ENCODE data around the gene SYCP3.
"Not testable (repeated sequence)": the region's sequence is repeated elsewhere in the genome, so short reads cannot be mapped to it uniquely, and the experiment has no call there.

The SYCP3 gene

DNA sequence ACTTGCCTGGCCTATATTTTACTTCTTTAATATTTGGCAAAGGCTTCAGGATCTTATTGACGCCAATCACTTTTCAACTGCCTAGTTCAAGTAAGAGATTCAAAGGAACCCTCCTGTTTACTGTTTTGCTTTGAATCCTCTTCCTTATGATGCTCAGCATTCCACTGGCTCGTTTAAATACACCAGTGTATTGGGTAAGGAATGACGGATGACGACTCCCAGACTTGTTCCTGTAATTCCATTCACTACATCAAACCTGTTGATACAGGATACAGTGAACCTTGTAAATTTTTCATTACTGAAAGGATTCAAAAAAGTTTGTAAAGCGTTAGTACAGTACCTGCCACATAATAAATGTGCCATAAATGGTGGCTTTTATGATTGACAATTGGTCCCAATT lies 1.7 kb upstream of the SYCP3 start:
- no peak overlapping the region for H3K4me3 ChIP-seq (ENCODE audit: low read depth, low read length)
- H3K4me1 ChIP-seq (ENCODE audit: control insufficient read depth, insufficient read depth, low read length), result no peaks in the 10 kb centered on the region
- H3K27me3 ChIP-seq (ENCODE audit: control insufficient read depth, insufficient read depth, low read length), result no peaks in the 10 kb centered on the region
- H3K36me3 ChIP-seq (ENCODE audit: control insufficient read depth, insufficient read depth, low read length), result peaks cover 16% of the 10 kb centered on the region
- no peaks in the 10 kb centered on the region for H3K9me3 ChIP-seq (ENCODE audit: control insufficient read depth, insufficient read depth, low read depth, low read length)
- no peak overlapping the region for H3K27ac ChIP-seq (ENCODE audit: low read depth, low read length)
- no peak overlapping the region for H3K9ac ChIP-seq (ENCODE audit: low read length)

DNA sequence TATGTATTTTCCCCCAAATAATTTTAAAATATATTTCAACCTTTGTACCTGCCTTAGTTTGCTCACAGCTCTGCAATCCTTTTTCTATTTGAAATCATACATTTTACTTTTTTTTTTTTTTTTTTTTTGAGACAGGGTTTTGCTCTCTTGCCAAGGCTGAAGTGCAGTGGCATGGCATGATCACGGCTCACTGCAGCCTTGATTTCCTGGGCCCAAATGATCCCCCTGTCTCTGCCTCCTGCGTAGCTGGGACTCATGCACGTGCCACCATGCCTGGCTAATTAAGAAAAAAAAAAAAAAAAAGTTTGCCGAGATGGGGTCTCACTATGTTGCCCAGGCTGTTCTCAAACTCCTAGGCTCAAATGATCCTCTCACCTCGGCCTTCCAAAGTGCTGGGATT lies 1.3 kb upstream of the SYCP3 start:
- Histone ChIP-seq H3K9ac (ENCODE audit: low read length) (no peak overlapping the region), H3K27ac (ENCODE audit: low read depth, low read length) (no peak overlapping the region), H3K27me3 (ENCODE audit: control insufficient read depth, insufficient read depth, low read length) (no peaks in the 10 kb centered on the region), H3K4me3 (ENCODE audit: low read depth, low read length) (no peak overlapping the region), H3K9me3 (ENCODE audit: control insufficient read depth, insufficient read depth, low read depth, low read length) (no peaks in the 10 kb centered on the region), H3K4me1 (ENCODE audit: control insufficient read depth, insufficient read depth, low read length) (no peaks in the 10 kb centered on the region), H3K36me3 (ENCODE audit: control insufficient read depth, insufficient read depth, low read length) (peaks cover 13% of the 10 kb centered on the region)

- no peaks in the 10 kb centered on the region for H3K27me3 ChIP-seq (ENCODE audit: control insufficient read depth, insufficient read depth, low read length)
- H3K9ac ChIP-seq (ENCODE audit: low read length), result no peak overlapping the region
- no peak overlapping the region for H3K27ac ChIP-seq (ENCODE audit: low read depth, low read length)
- no peaks in the 10 kb centered on the region for H3K4me1 ChIP-seq (ENCODE audit: control insufficient read depth, insufficient read depth, low read length)
- H3K9me3 ChIP-seq (ENCODE audit: control insufficient read depth, insufficient read depth, low read depth, low read length), result no peaks in the 10 kb centered on the region
- no peaks in the 10 kb centered on the region for H3K36me3 ChIP-seq (ENCODE audit: control insufficient read depth, insufficient read depth, low read length)
- no peak overlapping the region for H3K4me3 ChIP-seq (ENCODE audit: low read depth, low read length)
Measured at GRCh38 chr12:101737476-101737875, 1.8 kb downstream of the SYCP3 start.

DNA sequence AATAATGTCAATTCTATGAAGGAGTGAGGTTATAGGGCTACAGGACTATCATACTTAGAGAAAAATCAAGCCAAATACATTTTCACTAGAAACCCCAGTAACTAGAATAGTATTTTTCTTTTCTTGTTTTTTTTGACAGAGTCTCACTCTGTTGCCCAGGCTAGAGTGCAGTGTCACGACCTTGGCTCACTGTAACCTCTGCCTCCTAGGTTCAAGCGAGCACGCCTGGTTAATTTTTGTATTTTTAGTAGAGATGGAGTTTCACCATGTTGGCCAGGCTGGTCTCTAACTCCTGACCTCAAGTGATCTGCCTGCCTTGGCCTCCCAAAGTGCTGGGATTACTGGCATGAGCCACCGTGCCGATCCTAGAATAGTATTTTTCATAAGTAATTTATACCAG lies 4.8 kb downstream of the SYCP3 start:
- not testable (repeated sequence) for H3K9me3 ChIP-seq (ENCODE audit: control insufficient read depth, insufficient read depth, low read depth, low read length); H3K36me3 ChIP-seq (ENCODE audit: control insufficient read depth, insufficient read depth, low read length); H3K9ac ChIP-seq (ENCODE audit: low read length); H3K27ac ChIP-seq (ENCODE audit: low read depth, low read length); H3K4me3 ChIP-seq (ENCODE audit: low read depth, low read length); H3K4me1 ChIP-seq (ENCODE audit: control insufficient read depth, insufficient read depth, low read length); H3K27me3 ChIP-seq (ENCODE audit: control insufficient read depth, insufficient read depth, low read length)

DNA sequence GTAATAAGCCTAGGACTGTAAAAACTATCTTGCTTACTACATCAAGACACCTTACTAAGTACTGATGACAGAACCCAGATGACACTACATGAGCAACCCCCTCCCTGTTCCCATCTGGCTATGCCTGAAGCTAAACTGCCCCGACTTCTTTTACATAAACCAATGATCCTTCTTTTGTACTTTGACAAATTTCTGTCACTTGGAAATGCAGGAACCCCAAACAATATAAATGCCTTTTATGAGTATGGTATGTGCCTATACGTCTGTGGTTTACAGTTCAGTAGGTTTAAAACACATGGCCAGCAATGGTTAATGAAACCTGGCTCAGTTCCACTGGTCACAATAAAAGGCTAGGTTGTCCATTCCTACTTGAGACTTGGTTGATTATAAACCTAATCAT lies 6.1 kb downstream of the SYCP3 start:
- H3K9me3 ChIP-seq (ENCODE audit: control insufficient read depth, insufficient read depth, low read depth, low read length), result no peaks in the 10 kb centered on the region
- H3K27me3 ChIP-seq (ENCODE audit: control insufficient read depth, insufficient read depth, low read length), result no peaks in the 10 kb centered on the region
- no peaks in the 10 kb centered on the region for H3K36me3 ChIP-seq (ENCODE audit: control insufficient read depth, insufficient read depth, low read length)
- H3K27ac ChIP-seq (ENCODE audit: low read depth, low read length), result no peak overlapping the region
- H3K4me3 ChIP-seq (ENCODE audit: low read depth, low read length), result no peak overlapping the region
- H3K9ac ChIP-seq (ENCODE audit: low read length), result no peak overlapping the region
- H3K4me1 ChIP-seq (ENCODE audit: control insufficient read depth, insufficient read depth, low read length), result no peaks in the 10 kb centered on the region

- H3K9me3 ChIP-seq (ENCODE audit: control insufficient read depth, insufficient read depth, low read depth, low read length), result no peaks in the 10 kb centered on the region
- no peaks in the 10 kb centered on the region for H3K27me3 ChIP-seq (ENCODE audit: control insufficient read depth, insufficient read depth, low read length)
- no peak overlapping the region for H3K4me3 ChIP-seq (ENCODE audit: low read depth, low read length)
- no peaks in the 10 kb centered on the region for H3K4me1 ChIP-seq (ENCODE audit: control insufficient read depth, insufficient read depth, low read length)
- H3K27ac ChIP-seq (ENCODE audit: low read depth, low read length), result no peak overlapping the region
- H3K36me3 ChIP-seq (ENCODE audit: control insufficient read depth, insufficient read depth, low read length), result no peaks in the 10 kb centered on the region
- no peak overlapping the region for H3K9ac ChIP-seq (ENCODE audit: low read length)
Measured at GRCh38 chr12:101732318-101732717, 6.9 kb downstream of the SYCP3 start.

GRCh38 chr12:101729842-101730241 lies 9.4 kb downstream of the SYCP3 start:
- H3K27me3 ChIP-seq (ENCODE audit: control insufficient read depth, insufficient read depth, low read length), result no peaks in the 10 kb centered on the region
- H3K9me3 ChIP-seq (ENCODE audit: control insufficient read depth, insufficient read depth, low read depth, low read length), result no peaks in the 10 kb centered on the region
- no peaks in the 10 kb centered on the region; the same call in 1 of the 2 replicates for H3K36me3 ChIP-seq (ENCODE audit: control insufficient read depth, insufficient read depth, low read length)
- H3K27ac ChIP-seq (ENCODE audit: low read depth, low read length), result no peak overlapping the region
- H3K4me3 ChIP-seq (ENCODE audit: low read depth, low read length), result no peak overlapping the region
- H3K9ac ChIP-seq (ENCODE audit: low read length), result no peak overlapping the region
- no peaks in the 10 kb centered on the region for H3K4me1 ChIP-seq (ENCODE audit: control insufficient read depth, insufficient read depth, low read length)

DNA sequence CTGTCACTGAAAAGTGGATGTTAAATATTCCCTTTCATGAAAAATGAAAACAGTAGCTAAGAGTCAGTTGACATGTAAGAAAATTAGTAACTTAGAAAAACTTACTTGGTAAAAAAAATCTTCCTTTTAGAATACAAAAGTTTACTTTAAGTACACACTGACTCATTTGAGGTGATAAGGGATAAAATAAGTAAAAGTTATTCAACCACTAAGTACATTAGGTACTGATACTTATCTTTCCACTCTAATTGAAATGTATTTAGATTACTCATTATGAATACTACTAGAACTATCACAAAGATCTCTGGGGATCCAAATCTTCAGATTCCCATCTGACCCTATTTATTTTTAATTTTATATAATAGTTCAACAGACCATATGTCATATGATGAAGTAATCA lies 12.2 kb downstream of the SYCP3 start:
- H3K4me1 ChIP-seq (ENCODE audit: control insufficient read depth, insufficient read depth, low read length), result no peaks in the 10 kb centered on the region
- H3K4me3 ChIP-seq (ENCODE audit: low read depth, low read length), result no peak overlapping the region
- no peak overlapping the region for H3K27ac ChIP-seq (ENCODE audit: low read depth, low read length)
- no peak overlapping the region for H3K9ac ChIP-seq (ENCODE audit: low read length)
- H3K36me3 ChIP-seq (ENCODE audit: control insufficient read depth, insufficient read depth, low read length), result peaks cover 6% of the 10 kb centered on the region
- no peaks in the 10 kb centered on the region for H3K9me3 ChIP-seq (ENCODE audit: control insufficient read depth, insufficient read depth, low read depth, low read length)
- H3K27me3 ChIP-seq (ENCODE audit: control insufficient read depth, insufficient read depth, low read length), result no peaks in the 10 kb centered on the region

DNA sequence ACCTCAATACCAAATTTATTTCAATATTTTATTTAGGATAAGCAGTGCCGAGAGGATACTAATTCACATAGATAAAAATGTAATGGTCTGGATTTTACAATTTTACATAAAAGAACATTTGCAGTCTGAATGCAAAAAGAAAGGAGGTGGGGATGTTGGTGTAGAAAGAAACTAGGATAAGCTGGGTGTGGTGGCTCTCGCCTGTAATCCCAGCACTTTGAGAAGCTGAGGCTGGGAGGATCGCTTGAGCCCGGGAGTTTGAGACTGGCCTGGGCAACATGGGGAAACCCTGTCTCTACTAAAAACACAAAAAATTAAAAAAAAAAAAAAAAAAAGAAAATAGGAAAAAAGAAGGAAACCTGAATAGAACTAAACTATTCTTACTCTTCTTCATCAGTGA lies 16.9 kb downstream of the SYCP3 start:
- Histone ChIP-seq H3K9me3 (ENCODE audit: control insufficient read depth, insufficient read depth, low read depth, low read length) (no peaks in the 10 kb centered on the region), H3K4me3 (ENCODE audit: low read depth, low read length) (no peak overlapping the region), H3K36me3 (ENCODE audit: control insufficient read depth, insufficient read depth, low read length) (peaks cover 6% of the 10 kb centered on the region), H3K27ac (ENCODE audit: low read depth, low read length) (no peak overlapping the region), H3K9ac (ENCODE audit: low read length) (no peak overlapping the region), H3K27me3 (ENCODE audit: control insufficient read depth, insufficient read depth, low read length) (no peaks in the 10 kb centered on the region), H3K4me1 (ENCODE audit: control insufficient read depth, insufficient read depth, low read length) (no peaks in the 10 kb centered on the region)

DNA sequence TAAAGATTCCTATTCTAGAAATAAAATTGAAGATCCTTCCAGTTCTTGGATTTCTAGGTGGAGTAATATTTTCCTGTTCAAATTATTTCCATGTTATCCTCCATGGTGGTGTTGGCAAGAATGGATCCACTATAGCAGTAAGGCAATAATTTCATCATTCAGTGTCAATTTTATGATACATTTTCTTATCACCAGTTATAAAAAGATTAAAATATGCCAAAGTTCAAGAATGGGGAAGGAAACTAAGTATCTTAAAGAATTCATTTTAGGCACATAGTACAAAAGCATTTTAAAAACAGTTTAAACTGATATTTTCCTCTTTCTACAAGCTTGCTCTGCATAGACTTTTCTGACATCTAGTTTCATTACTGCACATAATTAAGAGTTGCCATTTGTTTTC lies 19.1 kb downstream of the SYCP3 start:
- H3K9me3 ChIP-seq (ENCODE audit: control insufficient read depth, insufficient read depth, low read depth, low read length), result no peaks in the 10 kb centered on the region
- H3K9ac ChIP-seq (ENCODE audit: low read length), result no peak overlapping the region
- H3K36me3 ChIP-seq (ENCODE audit: control insufficient read depth, insufficient read depth, low read length), result peaks cover 6% of the 10 kb centered on the region
- no peak overlapping the region for H3K27ac ChIP-seq (ENCODE audit: low read depth, low read length)
- no peaks in the 10 kb centered on the region for H3K4me1 ChIP-seq (ENCODE audit: control insufficient read depth, insufficient read depth, low read length)
- H3K4me3 ChIP-seq (ENCODE audit: low read depth, low read length), result no peak overlapping the region
- H3K27me3 ChIP-seq (ENCODE audit: control insufficient read depth, insufficient read depth, low read length), result no peaks in the 10 kb centered on the region

DNA sequence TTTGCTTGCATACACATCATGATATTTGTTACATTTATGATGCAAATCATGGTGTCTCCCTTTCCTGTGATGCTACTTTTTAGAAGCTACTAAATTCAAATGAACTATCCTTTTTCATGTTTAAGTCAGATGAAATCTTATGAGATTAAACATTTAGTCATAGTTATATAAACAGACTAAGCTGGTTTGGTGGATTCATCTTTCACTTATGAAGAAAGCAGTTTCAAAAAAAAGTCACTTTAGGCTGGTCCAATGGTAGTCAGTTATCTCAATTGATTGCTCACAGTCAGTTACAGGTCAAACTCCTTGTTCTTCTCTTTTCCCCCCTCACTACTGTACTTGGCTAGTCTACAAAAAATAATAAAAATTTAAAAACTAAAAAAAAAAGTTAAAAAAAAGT lies 19.7 kb downstream of the SYCP3 start:
- H3K9ac ChIP-seq (ENCODE audit: low read length), result no peak overlapping the region
- H3K27me3 ChIP-seq (ENCODE audit: control insufficient read depth, insufficient read depth, low read length), result no peaks in the 10 kb centered on the region
- no peaks in the 10 kb centered on the region for H3K4me1 ChIP-seq (ENCODE audit: control insufficient read depth, insufficient read depth, low read length)
- no peak overlapping the region for H3K27ac ChIP-seq (ENCODE audit: low read depth, low read length)
- H3K4me3 ChIP-seq (ENCODE audit: low read depth, low read length), result no peak overlapping the region
- peaks cover 6% of the 10 kb centered on the region for H3K36me3 ChIP-seq (ENCODE audit: control insufficient read depth, insufficient read depth, low read length)
- H3K9me3 ChIP-seq (ENCODE audit: control insufficient read depth, insufficient read depth, low read depth, low read length), result no peaks in the 10 kb centered on the region

- no peak overlapping the region for H3K27ac ChIP-seq (ENCODE audit: low read depth, low read length)
- no peaks in the 10 kb centered on the region for H3K36me3 ChIP-seq (ENCODE audit: control insufficient read depth, insufficient read depth, low read length)
- no peak overlapping the region for H3K4me3 ChIP-seq (ENCODE audit: low read depth, low read length)
Measured at GRCh38 chr12:101714877-101715444, 24.3 kb downstream of the SYCP3 start.

More at GRCh38 chr12:101714877-101715444, 24.3 kb downstream of the SYCP3 start:
- Histone ChIP-seq H3K9ac (ENCODE audit: low read length) (no peak overlapping the region), H3K9me3 (ENCODE audit: control insufficient read depth, insufficient read depth, low read depth, low read length) (no peaks in the 10 kb centered on the region), H3K27me3 (ENCODE audit: control insufficient read depth, insufficient read depth, low read length) (no peaks in the 10 kb centered on the region), H3K4me1 (ENCODE audit: control insufficient read depth, insufficient read depth, low read length) (peaks cover 3% of the 10 kb centered on the region; the same call in 1 of the 2 replicates)
